Caco-2 (cell line): ENCODE results near the gene PACS2. TPM values are rescaled to one million over a fixed set of nuclear protein-coding genes. Genes with fewer than 3 reads are reported as not detected.
"Not testable (repeated sequence)": the region's sequence is repeated elsewhere in the genome, so short reads cannot be mapped to it uniquely, and the experiment has no call there.

Experiments
- BruUV-seq: library from RNA; stranded (reverse); fragments of 400-500 nt; replicated peaks from 2 replicates; lab custom pipeline; 2021; lab: Mats Ljungman, UMichigan
- CTCF ChIA-PET: fragments of 300-600 bp; sonication (Branson Sonifier 250); formaldehyde crosslinking; loops from one replicate; lab custom pipeline; 2022; ENCODE audit warnings: antibody characterized with exemption; lab: Charles Lee
- POLR2A ChIA-PET: fragments of 300-600 bp; sonication (Branson Sonifier 250); formaldehyde crosslinking; loops from one replicate; lab custom pipeline; 2022; ENCODE audit warnings: antibody characterized with exemption; lab: Charles Lee
- DNase-seq, 2 experiments: peaks; one replicate each; pipeline versions ENCODE4 v3.0.0 to v3.0.0-alpha.2; 2020 to 2022
- H3K27me3 ChIP-seq: replicated peaks from 2 replicates; pipeline ENCODE4 v1.6.0; 2011; ENCODE audit warnings: low read length; ENCODE audit not compliant: control insufficient read depth, insufficient read depth
- H3K36me3 ChIP-seq: 2 replicates; pipeline ENCODE4 v1.5.1; 2011; ENCODE audit warnings: low read length; ENCODE audit not compliant: control insufficient read depth, insufficient read depth
- H3K4me1 ChIP-seq: fragments of 250-450 bp; sonication (Bioruptor Pico); 2 replicates; pipeline ENCODE4 v1.5.1; 2020; ENCODE audit warnings: mild to moderate bottlenecking
- H3K4me3 ChIP-seq: 2 replicates; pipeline ENCODE4 v1.5.1; 2011; ENCODE audit warnings: low read depth, mild to moderate bottlenecking, control low read depth, low read length
- H3K9me3 ChIP-seq: fragments of 250-450 bp; sonication (Bioruptor Pico); 2 replicates; pipeline ENCODE4 v1.5.1; 2020; ENCODE audit warnings: mild to moderate bottlenecking, moderate library complexity
- H3K27ac Mint-ChIP-seq: one replicate; pipeline ENCODE4 v1.8.0; 2022; ENCODE audit warnings: mixed read lengths; ENCODE audit not compliant: unreplicated experiment
- H3K27me3 Mint-ChIP-seq: one replicate; pipeline ENCODE4 v1.8.0; 2022; ENCODE audit warnings: mixed read lengths; ENCODE audit not compliant: insufficient read depth, unreplicated experiment
- H3K36me3 Mint-ChIP-seq: one replicate; pipeline ENCODE4 v1.8.0; 2022; ENCODE audit warnings: mild to moderate bottlenecking, mixed read lengths; ENCODE audit not compliant: insufficient read depth, unreplicated experiment
- H3K4me1 Mint-ChIP-seq: one replicate; pipeline ENCODE4 v1.8.0; 2022; ENCODE audit warnings: low read depth, mixed read lengths; ENCODE audit not compliant: unreplicated experiment
- H3K4me3 Mint-ChIP-seq: one replicate; pipeline ENCODE4 v1.8.0; 2022; ENCODE audit warnings: mild to moderate bottlenecking, moderate library complexity, mixed read lengths; ENCODE audit not compliant: unreplicated experiment
- H3K9me3 Mint-ChIP-seq: one replicate; pipeline ENCODE4 v1.8.0; 2022; ENCODE audit warnings: mixed read lengths; ENCODE audit not compliant: unreplicated experiment
- CTCF ChIP-seq, 2 experiments: fragments of 200-600 bp in 1 of 2; IDR thresholded peaks; 1 replicate in 1 of 2; 2 replicates in 1 of 2; pipeline versions ENCODE4 v1.5.1 to v1.8.0; 2011 to 2022; ENCODE audit warnings: antibody characterized with exemption in 1 of 2, control low read depth in 1 of 2, inconsistent platforms in 1 of 2, low read depth in 1 of 2, low read length in 1 of 2, mild to moderate bottlenecking in 1 of 2, moderate library complexity in 1 of 2; ENCODE audit not compliant: insufficient read depth in 1 of 2, severe bottlenecking in 1 of 2, unreplicated experiment in 1 of 2
- intact Hi-C: fragments of 100-400 bp; cut with micrococcal nuclease; formaldehyde crosslinking; loops from one replicate; pipeline ENCODE4 v1.10.0; 2022; ENCODE audit not compliant: unreplicated experiment
- total RNA-seq: library from RNA; stranded (reverse); gene quantifications from 2 replicates; pipeline ENCODE4 v1.2.3, GENCODE V29; 2022

PACS2 gene
- total RNA-seq, 1 experiment from 2014 or later, result 58.1 TPM

GRCh38 chr14:105290621-105291346, 23.8 kb upstream of the PACS2 start:
- Histone ChIP-seq H3K27me3 (no peaks in the 10 kb centered on the region), H3K9me3 (no peaks in the 10 kb centered on the region), H3K36me3 (no peaks in the 10 kb centered on the region), H3K4me1 (no peaks in the 10 kb centered on the region), H3K4me3 (no peak overlapping the region)
- H3K9me3 Mint-ChIP-seq, result no peaks in the 10 kb centered on the region
- intact Hi-C loops, result no loop called here
- no peaks in the 10 kb centered on the region for H3K27me3 Mint-ChIP-seq
- ChIA-PET CTCF (interaction anchor here (0.6 kb wide), 1 partner anchor 11 kb away, joined by 5 read pairs; no protein-coding TSS in a partner anchor), POLR2A (no interaction called here)
- BruUV-seq, result no TSS peak
- peak overlapping the region; percentile 35 for H3K27ac Mint-ChIP-seq
- TF ChIP-seq CTCF (IDR thresholded peaks at IDR 0.05; ENCODE audit: insufficient read depth in 1 of 2, low read depth in 1 of 2, low read length in 1 of 2, severe bottlenecking in 1 of 2, unreplicated experiment in 1 of 2), result peak in 1 of 2 experiments; percentile 10
- H3K36me3 Mint-ChIP-seq, result no peaks in the 10 kb centered on the region
- H3K4me3 Mint-ChIP-seq, result no peak overlapping the region
- H3K4me1 Mint-ChIP-seq, result no peaks in the 10 kb centered on the region
- DNase-seq, result no peak

GRCh38 chr14:105292826-105293711, 21.5 kb upstream of the PACS2 start:
- H3K4me3 ChIP-seq, result no peak overlapping the region
- Mint-ChIP-seq H3K4me1 (no peaks in the 10 kb centered on the region), H3K36me3 (peaks cover 8% of the 10 kb centered on the region), H3K27me3 (no peaks in the 10 kb centered on the region), H3K27ac (no peak overlapping the region), H3K9me3 (no peaks in the 10 kb centered on the region), H3K4me3 (no peak overlapping the region)
- BruUV-seq, result no TSS peak
- POLR2A ChIA-PET, result no interaction called here
- CTCF ChIA-PET, result interaction anchor here (0.9 kb wide), 1 partner anchor 203 kb away, joined by 3 read pairs; no protein-coding TSS in a partner anchor
- no peaks in the 10 kb centered on the region for H3K9me3 ChIP-seq
- no peaks in the 10 kb centered on the region for H3K27me3 ChIP-seq
- no peaks in the 10 kb centered on the region for H3K36me3 ChIP-seq
- no peak for DNase-seq
- intact Hi-C loops, result no loop called here
- no peak for TF ChIP-seq CTCF (IDR thresholded peaks at IDR 0.05; ENCODE audit: insufficient read depth in 1 of 2, low read depth in 1 of 2, low read length in 1 of 2, severe bottlenecking in 1 of 2, unreplicated experiment in 1 of 2)
- H3K4me1 ChIP-seq, result no peaks in the 10 kb centered on the region

- no peaks in the 10 kb centered on the region for H3K27me3 ChIP-seq
- H3K36me3 Mint-ChIP-seq, result peaks cover 8% of the 10 kb centered on the region
- H3K9me3 ChIP-seq, result no peaks in the 10 kb centered on the region
- TF ChIP-seq CTCF (IDR thresholded peaks at IDR 0.05; ENCODE audit: insufficient read depth in 1 of 2, low read depth in 1 of 2, low read length in 1 of 2, severe bottlenecking in 1 of 2, unreplicated experiment in 1 of 2), result no peak
- ChIA-PET CTCF (interaction anchor here (0.9 kb wide), 1 partner anchor 204 kb away, joined by 3 read pairs; no protein-coding TSS in a partner anchor), POLR2A (no interaction called here)
- BruUV-seq, result no TSS peak
- intact Hi-C loops, result no loop called here
- no peak overlapping the region for H3K4me3 Mint-ChIP-seq
- H3K4me3 ChIP-seq, result no peak overlapping the region
- DNase-seq, result no peak
- H3K4me1 ChIP-seq, result no peaks in the 10 kb centered on the region
- peak overlapping the region; percentile 31 for H3K27ac Mint-ChIP-seq
- H3K36me3 ChIP-seq, result no peaks in the 10 kb centered on the region
- no peaks in the 10 kb centered on the region for H3K27me3 Mint-ChIP-seq
- no peaks in the 10 kb centered on the region for H3K9me3 Mint-ChIP-seq
- H3K4me1 Mint-ChIP-seq, result no peaks in the 10 kb centered on the region
Measured at GRCh38 chr14:105294142-105294597, 20.4 kb upstream of the PACS2 start.

GRCh38 chr14:105297311-105297710, 17.2 kb upstream of the PACS2 start:
- POLR2A ChIA-PET, H3K36me3 ChIP-seq, CTCF ChIA-PET, H3K27me3 ChIP-seq, H3K9me3 ChIP-seq, intact Hi-C loops, H3K4me1 Mint-ChIP-seq, H3K36me3 Mint-ChIP-seq, H3K27ac Mint-ChIP-seq, H3K4me3 Mint-ChIP-seq, H3K4me3 ChIP-seq, BruUV-seq, DNase-seq, H3K4me1 ChIP-seq, H3K9me3 Mint-ChIP-seq, H3K27me3 Mint-ChIP-seq: not testable (repeated sequence)
